HepG2 (cell line): ENCODE data around the gene ITGA2. TPM values are rescaled to one million over a fixed set of nuclear protein-coding genes. Genes with fewer than 3 reads are reported as not detected.
A peak's percentile ranks its signal among the peaks of the same experiment; 100 is the strongest.

ENCODE experiments used
- BCL6 ChIP-seq: IDR thresholded peaks from 2 replicates; pipeline ENCODE4 v1.6.1; 2016; ENCODE audit warnings: missing genetic modification reagents, missing compliant biosample characterization
- CBX2 ChIP-seq, 2 experiments: fragments of 200-600 bp in 1 of 2; sonication (generic); formaldehyde crosslinking in 1 of 2; IDR thresholded peaks; 2 replicates each; pipeline versions ENCODE4 v1.7.0 to v1.8.1; 2018 to 2022; ENCODE audit warnings: low read depth in 2 of 2, low read length in 1 of 2, mild to moderate bottlenecking in 1 of 2, missing genetic modification reagents in 1 of 2
- ERF ChIP-seq: IDR thresholded peaks from 2 replicates; pipeline ENCODE4 v1.6.1; 2018; ENCODE audit warnings: missing biosample characterization, missing genetic modification reagents
- FOXP1 ChIP-seq, 2 experiments: fragments of 450-650 bp in 1 of 2; IDR thresholded peaks; 2 replicates each; pipeline ENCODE4 v1.6.1; 2017 to 2018; ENCODE audit warnings: antibody characterized with exemption in 1 of 2
- LCORL ChIP-seq, 2 experiments: fragments of 450-650 bp in 1 of 2; sonication (generic) in 1 of 2; formaldehyde crosslinking in 1 of 2; IDR thresholded peaks; 2 replicates each; pipeline versions ENCODE4 v1.5.0 to v1.6.1; 2017 to 2020; ENCODE audit warnings: antibody characterized with exemption in 1 of 2, missing genetic modification reagents in 1 of 2
- ZNF101 ChIP-seq: sonication (generic); formaldehyde crosslinking; IDR thresholded peaks from 2 replicates; pipeline ENCODE4 v1.4.0; 2020; ENCODE audit warnings: mild to moderate bottlenecking, low read depth, missing genetic modification reagents, borderline replicate concordance
- ZNF136 ChIP-seq: sonication (generic); formaldehyde crosslinking; IDR thresholded peaks from 2 replicates; pipeline ENCODE4 v1.8.1; 2022; ENCODE audit warnings: low read depth, mild to moderate bottlenecking, moderate library complexity, missing genetic modification reagents
- ZNF530 ChIP-seq: sonication (generic); formaldehyde crosslinking; IDR thresholded peaks from 2 replicates; pipeline ENCODE4 v1.5.0; 2020; ENCODE audit warnings: low read depth, mild to moderate bottlenecking, missing genetic modification reagents
- polyA plus RNA-seq, 8 experiments: library from polyadenylated mRNA; depleted of rRNA in 3 of 8; stranded (reverse) in 7 of 8; unstranded in 1 of 8; fragments of >200 nt; fragmentation: Illumina TruSeq in 4 of 8; extraction: Trizol in 4 of 8; gene quantifications; 2 replicates each; pipeline versions ENCODE4 v1.2.1 to v1.2.3, GENCODE V29; 2011 to 2016; ENCODE audit warnings: low read depth in 4 of 8, missing spikeins in 1 of 8, mixed read lengths in 1 of 8; ENCODE audit not compliant: insufficient read depth in 1 of 8
- total RNA-seq, 5 experiments: library from RNA; depleted of rRNA; stranded (reverse); fragments of >200 nt; fragmentation: Illumina TruSeq; extraction: Trizol; gene quantifications; 2 replicates each; pipeline ENCODE4 v1.2.3, GENCODE V29; 2016; ENCODE audit warnings: low read depth in 1 of 5
- TF ChIP-seq, protein P1 (sequence below): sonication (generic); formaldehyde crosslinking; IDR thresholded peaks from 2 replicates; pipeline ENCODE4 v1.4.0; 2020; ENCODE audit warnings: missing genetic modification reagents, mild to moderate bottlenecking, borderline replicate concordance
- TF ChIP-seq, protein P2 (sequence below): sonication (generic); formaldehyde crosslinking; conservative IDR thresholded peaks from 2 replicates; pipeline ENCODE4 v1.5.0; 2020; ENCODE audit warnings: missing genetic modification reagents
- TF ChIP-seq, protein P3 (sequence below): sonication (generic); formaldehyde crosslinking; IDR thresholded peaks from 2 replicates; pipeline ENCODE4 v1.4.0; 2020; ENCODE audit warnings: mild to moderate bottlenecking, missing genetic modification reagents
- TF ChIP-seq, protein P4 (sequence below): sonication (generic); formaldehyde crosslinking; IDR thresholded peaks from 2 replicates; pipeline ENCODE4 v1.4.0; 2020; ENCODE audit warnings: mild to moderate bottlenecking, missing genetic modification reagents

The ITGA2 gene
- total and polyA plus RNA-seq, 2 of the 13 experiments (the other 11 are each of a cell fraction or from before 2014, with no cell fraction given): 15.8 to 58.3 TPM

DNA sequence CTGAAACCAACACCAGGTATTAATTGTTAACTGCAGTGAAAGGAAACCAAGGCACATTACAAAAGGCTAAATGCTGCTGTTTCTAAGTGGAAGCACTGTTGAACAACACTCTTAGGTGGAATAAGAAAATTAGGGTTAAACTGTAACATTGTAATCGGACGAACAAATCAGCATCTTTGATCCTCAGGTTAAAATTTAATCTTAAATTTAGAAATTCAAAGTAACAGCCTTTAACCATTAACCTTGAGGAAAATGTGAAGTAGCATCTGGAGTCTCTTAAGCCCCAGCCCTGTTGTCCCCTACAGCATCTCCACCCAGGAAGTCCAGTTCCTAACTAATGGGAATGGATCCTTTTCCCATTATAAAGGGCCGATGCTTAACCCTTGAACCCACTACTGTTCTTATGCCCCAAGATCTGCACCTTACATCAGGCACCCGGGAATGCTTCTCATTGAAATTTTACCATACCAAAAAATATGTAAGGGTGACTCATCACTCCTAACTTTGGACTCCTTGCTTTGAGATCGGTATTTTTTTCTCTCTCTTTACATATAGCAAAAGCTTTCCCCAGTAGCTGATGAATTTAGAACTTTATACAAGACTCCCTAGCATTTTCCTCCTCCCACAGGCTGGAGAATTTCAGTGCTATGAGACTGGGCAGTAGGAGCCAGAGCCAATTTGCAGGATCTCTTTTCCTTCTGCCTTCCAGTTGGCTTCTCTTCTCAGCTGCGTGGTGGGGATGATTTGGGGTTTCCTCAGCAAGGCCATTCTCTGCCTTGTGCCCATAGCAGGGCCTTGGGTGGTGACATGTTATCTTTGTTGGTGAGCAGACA lies 32.0 kb upstream of the ITGA2 start (continued):
- TF ChIP-seq CBX2 (IDR thresholded peaks at IDR 0.05; ENCODE audit: low read depth, low read length) (no peak), CBX2 (CRISPR knock-in tag; IDR thresholded peaks at IDR 0.05; ENCODE audit: low read depth) (no peak), ZNF101 (CRISPR knock-in tag) (no peak), ERF (no peak), FOXP1 (IDR thresholded peaks at IDR 0.05) (no peak), FOXP1 (CRISPR knock-in tag; IDR thresholded peaks at IDR 0.05) (peak; percentile 49; the same call in 1 of the 2 replicates), ZNF136 (CRISPR knock-in tag) (no peak), ZNF530 (CRISPR knock-in tag) (no peak), LCORL (IDR thresholded peaks at IDR 0.05) (peak; percentile 69; the same call in 1 of the 2 replicates), LCORL (CRISPR knock-in tag; IDR thresholded peaks at IDR 0.05) (peak; percentile 52; the same call in 1 of the 2 replicates), BCL6 (CRISPR knock-in tag) (no peak)
- TF ChIP-seq, protein P1, sequence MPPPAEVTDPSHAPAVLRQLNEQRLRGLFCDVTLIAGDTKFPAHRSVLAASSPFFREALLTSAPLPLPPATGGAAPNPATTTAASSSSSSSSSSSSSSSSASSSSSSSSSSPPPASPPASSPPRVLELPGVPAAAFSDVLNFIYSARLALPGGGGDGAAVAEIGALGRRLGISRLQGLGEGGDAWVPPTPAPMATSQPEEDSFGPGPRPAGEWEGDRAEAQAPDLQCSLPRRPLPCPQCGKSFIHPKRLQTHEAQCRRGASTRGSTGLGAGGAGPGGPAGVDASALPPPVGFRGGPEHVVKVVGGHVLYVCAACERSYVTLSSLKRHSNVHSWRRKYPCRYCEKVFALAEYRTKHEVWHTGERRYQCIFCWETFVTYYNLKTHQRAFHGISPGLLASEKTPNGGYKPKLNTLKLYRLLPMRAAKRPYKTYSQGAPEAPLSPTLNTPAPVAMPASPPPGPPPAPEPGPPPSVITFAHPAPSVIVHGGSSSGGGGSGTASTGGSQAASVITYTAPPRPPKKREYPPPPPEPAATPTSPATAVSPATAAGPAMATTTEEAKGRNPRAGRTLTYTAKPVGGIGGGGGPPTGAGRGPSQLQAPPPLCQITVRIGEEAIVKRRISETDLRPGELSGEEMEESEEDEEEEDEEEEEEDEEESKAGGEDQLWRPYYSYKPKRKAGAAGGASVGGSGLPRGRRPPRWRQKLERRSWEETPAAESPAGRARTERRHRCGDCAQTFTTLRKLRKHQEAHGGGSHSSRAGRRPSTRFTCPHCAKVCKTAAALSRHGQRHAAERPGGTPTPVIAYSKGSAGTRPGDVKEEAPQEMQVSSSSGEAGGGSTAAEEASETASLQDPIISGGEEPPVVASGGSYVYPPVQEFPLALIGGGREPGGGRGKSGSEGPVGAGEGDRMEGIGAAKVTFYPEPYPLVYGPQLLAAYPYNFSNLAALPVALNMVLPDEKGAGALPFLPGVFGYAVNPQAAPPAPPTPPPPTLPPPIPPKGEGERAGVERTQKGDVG (CRISPR knock-in tag): no peak
- TF ChIP-seq, protein P2, sequence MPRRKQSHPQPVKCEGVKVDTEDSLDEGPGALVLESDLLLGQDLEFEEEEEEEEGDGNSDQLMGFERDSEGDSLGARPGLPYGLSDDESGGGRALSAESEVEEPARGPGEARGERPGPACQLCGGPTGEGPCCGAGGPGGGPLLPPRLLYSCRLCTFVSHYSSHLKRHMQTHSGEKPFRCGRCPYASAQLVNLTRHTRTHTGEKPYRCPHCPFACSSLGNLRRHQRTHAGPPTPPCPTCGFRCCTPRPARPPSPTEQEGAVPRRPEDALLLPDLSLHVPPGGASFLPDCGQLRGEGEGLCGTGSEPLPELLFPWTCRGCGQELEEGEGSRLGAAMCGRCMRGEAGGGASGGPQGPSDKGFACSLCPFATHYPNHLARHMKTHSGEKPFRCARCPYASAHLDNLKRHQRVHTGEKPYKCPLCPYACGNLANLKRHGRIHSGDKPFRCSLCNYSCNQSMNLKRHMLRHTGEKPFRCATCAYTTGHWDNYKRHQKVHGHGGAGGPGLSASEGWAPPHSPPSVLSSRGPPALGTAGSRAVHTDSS (CRISPR knock-in tag): no peak
- TF ChIP-seq, protein P3, sequence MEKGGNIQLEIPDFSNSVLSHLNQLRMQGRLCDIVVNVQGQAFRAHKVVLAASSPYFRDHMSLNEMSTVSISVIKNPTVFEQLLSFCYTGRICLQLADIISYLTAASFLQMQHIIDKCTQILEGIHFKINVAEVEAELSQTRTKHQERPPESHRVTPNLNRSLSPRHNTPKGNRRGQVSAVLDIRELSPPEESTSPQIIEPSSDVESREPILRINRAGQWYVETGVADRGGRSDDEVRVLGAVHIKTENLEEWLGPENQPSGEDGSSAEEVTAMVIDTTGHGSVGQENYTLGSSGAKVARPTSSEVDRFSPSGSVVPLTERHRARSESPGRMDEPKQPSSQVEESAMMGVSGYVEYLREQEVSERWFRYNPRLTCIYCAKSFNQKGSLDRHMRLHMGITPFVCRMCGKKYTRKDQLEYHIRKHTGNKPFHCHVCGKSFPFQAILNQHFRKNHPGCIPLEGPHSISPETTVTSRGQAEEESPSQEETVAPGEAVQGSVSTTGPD (CRISPR knock-in tag): no peak
- TF ChIP-seq, protein P4, sequence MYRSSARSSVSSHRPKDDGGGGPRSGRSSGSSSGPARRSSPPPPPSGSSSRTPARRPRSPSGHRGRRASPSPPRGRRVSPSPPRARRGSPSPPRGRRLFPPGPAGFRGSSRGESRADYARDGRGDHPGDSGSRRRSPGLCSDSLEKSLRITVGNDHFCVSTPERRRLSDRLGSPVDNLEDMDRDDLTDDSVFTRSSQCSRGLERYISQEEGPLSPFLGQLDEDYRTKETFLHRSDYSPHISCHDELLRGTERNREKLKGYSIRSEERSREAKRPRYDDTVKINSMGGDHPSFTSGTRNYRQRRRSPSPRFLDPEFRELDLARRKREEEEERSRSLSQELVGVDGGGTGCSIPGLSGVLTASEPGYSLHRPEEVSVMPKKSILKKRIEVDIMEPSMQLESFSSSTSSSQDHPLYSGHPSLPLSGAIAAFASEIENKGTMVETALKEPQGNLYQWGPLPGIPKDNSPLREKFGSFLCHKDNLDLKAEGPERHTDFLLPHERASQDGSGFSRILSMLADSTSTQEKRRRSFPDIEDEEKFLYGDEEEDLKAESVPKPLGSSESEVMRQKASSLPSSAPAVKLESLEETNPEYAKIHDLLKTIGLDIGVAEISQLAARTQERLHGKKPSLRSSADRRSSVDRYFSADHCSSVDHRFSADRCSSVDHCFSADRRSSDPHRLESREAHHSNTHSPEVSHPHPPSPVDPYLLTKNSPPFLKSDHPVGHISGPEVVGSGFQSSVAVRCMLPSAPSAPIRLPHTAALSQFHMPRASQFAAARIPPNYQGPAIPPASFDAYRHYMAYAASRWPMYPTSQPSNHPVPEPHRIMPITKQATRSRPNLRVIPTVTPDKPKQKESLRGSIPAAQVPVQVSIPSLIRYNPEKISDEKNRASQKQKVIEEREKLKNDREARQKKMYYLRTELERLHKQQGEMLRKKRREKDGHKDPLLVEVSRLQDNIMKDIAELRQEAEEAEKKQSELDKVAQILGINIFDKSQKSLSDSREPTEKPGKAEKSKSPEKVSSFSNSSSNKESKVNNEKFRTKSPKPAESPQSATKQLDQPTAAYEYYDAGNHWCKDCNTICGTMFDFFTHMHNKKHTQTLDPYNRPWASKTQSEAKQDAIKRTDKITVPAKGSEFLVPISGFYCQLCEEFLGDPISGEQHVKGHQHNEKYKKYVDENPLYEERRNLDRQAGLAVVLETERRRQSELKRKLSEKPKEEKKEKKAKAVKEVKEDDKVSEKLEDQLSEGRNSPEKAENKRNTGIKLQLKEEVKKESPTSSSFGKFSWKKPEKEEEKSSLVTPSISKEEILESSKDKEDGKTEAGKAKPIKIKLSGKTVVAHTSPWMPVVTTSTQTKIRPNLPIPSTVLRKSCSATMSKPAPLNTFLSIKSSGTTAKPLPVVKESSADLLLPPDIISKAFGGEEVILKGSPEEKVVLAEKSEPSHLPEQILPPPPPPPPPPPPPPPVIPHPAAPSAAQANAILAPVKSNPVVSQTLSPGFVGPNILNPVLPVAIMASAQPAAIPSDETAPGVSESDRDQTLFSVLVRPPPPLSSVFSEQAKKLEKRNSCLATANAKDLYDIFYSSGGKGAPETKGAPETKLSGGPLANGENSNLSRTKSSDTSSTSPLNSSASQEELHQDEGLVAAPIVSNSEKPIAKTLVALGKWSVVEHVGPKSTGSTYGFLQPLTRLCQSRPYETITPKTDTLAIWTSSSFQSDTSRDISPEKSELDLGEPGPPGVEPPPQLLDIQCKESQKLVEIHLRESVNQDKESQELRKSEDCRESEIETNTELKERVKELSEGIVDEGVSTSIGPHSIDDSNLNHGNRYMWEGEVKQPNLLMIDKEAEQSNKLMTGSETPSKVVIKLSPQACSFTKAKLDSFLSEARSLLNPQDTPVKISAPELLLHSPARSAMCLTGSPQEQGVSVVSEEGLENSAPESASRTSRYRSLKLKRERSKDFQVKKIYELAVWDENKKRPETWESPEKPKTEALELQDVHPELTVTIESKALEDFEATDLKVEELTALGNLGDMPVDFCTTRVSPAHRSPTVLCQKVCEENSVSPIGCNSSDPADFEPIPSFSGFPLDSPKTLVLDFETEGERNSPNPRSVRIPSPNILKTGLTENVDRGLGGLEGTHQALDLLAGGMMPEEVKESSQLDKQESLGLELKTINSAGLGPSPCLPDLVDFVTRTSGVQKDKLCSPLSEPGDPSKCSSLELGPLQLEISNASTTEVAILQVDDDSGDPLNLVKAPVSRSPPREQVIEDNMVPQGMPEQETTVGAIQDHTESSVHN (CRISPR knock-in tag): no peak
